ENCODE results near the gene PPIP5K2. TPM values are rescaled to one million over a fixed set of nuclear protein-coding genes. Genes with fewer than 3 reads are reported as not detected.

PPIP5K2 gene
- total RNA-seq, 1 donor from 2014 or later: 67.7 TPM

DNA sequence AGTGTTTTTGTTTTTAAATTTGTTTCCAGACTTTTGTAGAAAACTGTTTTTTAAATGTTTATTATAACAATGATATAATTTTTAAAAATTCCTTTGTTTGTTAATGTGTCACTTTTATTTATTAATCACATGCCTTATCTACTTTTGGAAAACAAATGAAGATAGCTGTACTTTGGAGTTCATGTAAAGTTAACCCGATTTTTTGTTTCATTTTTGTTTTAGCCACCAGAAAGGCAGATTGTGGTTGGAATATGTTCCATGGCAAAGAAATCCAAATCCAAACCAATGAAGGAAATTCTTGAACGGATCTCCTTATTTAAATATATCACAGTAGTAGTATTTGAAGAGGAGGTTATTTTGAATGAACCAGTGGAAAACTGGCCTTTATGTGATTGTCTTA is 13.1 kb downstream of the PPIP5K2 start:
- no peak for FAIRE-seq
- no peak for DNase-seq (ENCODE audit: low read depth)
- Histone ChIP-seq H3K27me3 (ENCODE audit: insufficient read depth, low read length) (no peaks in the 10 kb centered on the region), H4K20me1 (ENCODE audit: insufficient read depth, low read length) (peaks cover 4% of the 10 kb centered on the region), H3K9ac (ENCODE audit: low read length) (no peak overlapping the region), H3K27ac (ENCODE audit: low read depth, low read length) (no peak overlapping the region), H3K4me2 (ENCODE audit: low read length) (no peak overlapping the region), H3K36me3 (ENCODE audit: insufficient read depth, low read length) (peaks cover 5% of the 10 kb centered on the region), H2AFZ (ENCODE audit: low read depth, low read length) (no peak overlapping the region), H3K4me1 (ENCODE audit: insufficient read depth, low read length) (no peaks in the 10 kb centered on the region), H3K9me3 (ENCODE audit: insufficient read depth, low read depth, low read length) (no peaks in the 10 kb centered on the region), H3K4me3 (ENCODE audit: insufficient read depth, low read depth, low read length) (no peak overlapping the region), H3K79me2 (ENCODE audit: insufficient read depth, low read length) (peaks cover 15% of the 10 kb centered on the region)
- no peak overlapping the region for H3K27ac Mint-ChIP-seq (ENCODE audit: unreplicated experiment)
- no peaks in the 10 kb centered on the region for H3K27me3 Mint-ChIP-seq (ENCODE audit: low read depth, unreplicated experiment)
- no peaks in the 10 kb centered on the region for H3K4me1 Mint-ChIP-seq (ENCODE audit: low read depth, unreplicated experiment)
- peaks cover 2% of the 10 kb centered on the region for H3K36me3 Mint-ChIP-seq (ENCODE audit: low read depth, unreplicated experiment)
- no peaks in the 10 kb centered on the region for H3K9me3 Mint-ChIP-seq (ENCODE audit: unreplicated experiment)
- TF ChIP-seq, protein P1, sequence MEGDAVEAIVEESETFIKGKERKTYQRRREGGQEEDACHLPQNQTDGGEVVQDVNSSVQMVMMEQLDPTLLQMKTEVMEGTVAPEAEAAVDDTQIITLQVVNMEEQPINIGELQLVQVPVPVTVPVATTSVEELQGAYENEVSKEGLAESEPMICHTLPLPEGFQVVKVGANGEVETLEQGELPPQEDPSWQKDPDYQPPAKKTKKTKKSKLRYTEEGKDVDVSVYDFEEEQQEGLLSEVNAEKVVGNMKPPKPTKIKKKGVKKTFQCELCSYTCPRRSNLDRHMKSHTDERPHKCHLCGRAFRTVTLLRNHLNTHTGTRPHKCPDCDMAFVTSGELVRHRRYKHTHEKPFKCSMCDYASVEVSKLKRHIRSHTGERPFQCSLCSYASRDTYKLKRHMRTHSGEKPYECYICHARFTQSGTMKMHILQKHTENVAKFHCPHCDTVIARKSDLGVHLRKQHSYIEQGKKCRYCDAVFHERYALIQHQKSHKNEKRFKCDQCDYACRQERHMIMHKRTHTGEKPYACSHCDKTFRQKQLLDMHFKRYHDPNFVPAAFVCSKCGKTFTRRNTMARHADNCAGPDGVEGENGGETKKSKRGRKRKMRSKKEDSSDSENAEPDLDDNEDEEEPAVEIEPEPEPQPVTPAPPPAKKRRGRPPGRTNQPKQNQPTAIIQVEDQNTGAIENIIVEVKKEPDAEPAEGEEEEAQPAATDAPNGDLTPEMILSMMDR (IDR thresholded peaks at IDR 0.05; ENCODE audit: insufficient read depth, low read depth, low read length): no peak
- no peak for TF ChIP-seq EZH2 (IDR thresholded peaks at IDR 0.05; ENCODE audit: insufficient read depth, low read length)
- H3K4me3 Mint-ChIP-seq (ENCODE audit: unreplicated experiment): no peak overlapping the region

DNA sequence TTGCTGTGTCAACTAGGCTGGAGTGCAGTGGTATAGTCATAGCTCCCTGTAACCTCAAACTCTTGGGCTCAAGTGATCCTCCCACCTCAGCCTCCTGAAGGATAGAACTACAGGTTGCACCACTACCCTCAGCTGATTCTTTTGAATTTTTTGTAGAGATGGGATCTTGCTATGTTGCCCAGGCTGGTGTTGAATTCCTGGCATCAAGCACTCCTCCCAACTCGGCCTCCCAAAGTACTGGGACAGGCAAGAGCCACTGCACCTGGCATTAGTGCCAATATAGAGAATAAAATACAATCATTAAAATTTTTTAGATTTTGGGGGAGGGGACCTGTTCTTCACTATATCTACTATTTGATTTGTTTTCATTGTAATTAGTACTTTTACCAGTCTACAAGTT is 15.4 kb downstream of the PPIP5K2 start:
- no peak overlapping the region for H3K27ac Mint-ChIP-seq (ENCODE audit: unreplicated experiment)
- Histone ChIP-seq H3K4me2 (ENCODE audit: low read length) (no peak overlapping the region), H3K9ac (ENCODE audit: low read length) (no peak overlapping the region), H3K4me1 (ENCODE audit: insufficient read depth, low read length) (no peaks in the 10 kb centered on the region), H2AFZ (ENCODE audit: low read depth, low read length) (no peak overlapping the region), H3K9me3 (ENCODE audit: insufficient read depth, low read depth, low read length) (no peaks in the 10 kb centered on the region), H3K27ac (ENCODE audit: low read depth, low read length) (no peak overlapping the region), H3K27me3 (ENCODE audit: insufficient read depth, low read length) (no peaks in the 10 kb centered on the region), H3K79me2 (ENCODE audit: insufficient read depth, low read length) (no peaks in the 10 kb centered on the region), H3K4me3 (ENCODE audit: insufficient read depth, low read depth, low read length) (no peak overlapping the region), H3K36me3 (ENCODE audit: insufficient read depth, low read length) (peaks cover 5% of the 10 kb centered on the region), H4K20me1 (ENCODE audit: insufficient read depth, low read length) (no peaks in the 10 kb centered on the region)
- FAIRE-seq (no peak), DNase-seq (ENCODE audit: low read depth) (no peak)
- H3K4me3 Mint-ChIP-seq (ENCODE audit: unreplicated experiment): no peak overlapping the region
- peaks cover 7% of the 10 kb centered on the region for H3K36me3 Mint-ChIP-seq (ENCODE audit: low read depth, unreplicated experiment)
- no peaks in the 10 kb centered on the region for H3K4me1 Mint-ChIP-seq (ENCODE audit: low read depth, unreplicated experiment)
- H3K9me3 Mint-ChIP-seq (ENCODE audit: unreplicated experiment): no peaks in the 10 kb centered on the region
- TF ChIP-seq, protein P1 (IDR thresholded peaks at IDR 0.05; ENCODE audit: insufficient read depth, low read depth, low read length): no peak
- no peak for TF ChIP-seq EZH2 (IDR thresholded peaks at IDR 0.05; ENCODE audit: insufficient read depth, low read length)
- H3K27me3 Mint-ChIP-seq (ENCODE audit: low read depth, unreplicated experiment): no peaks in the 10 kb centered on the region

DNA sequence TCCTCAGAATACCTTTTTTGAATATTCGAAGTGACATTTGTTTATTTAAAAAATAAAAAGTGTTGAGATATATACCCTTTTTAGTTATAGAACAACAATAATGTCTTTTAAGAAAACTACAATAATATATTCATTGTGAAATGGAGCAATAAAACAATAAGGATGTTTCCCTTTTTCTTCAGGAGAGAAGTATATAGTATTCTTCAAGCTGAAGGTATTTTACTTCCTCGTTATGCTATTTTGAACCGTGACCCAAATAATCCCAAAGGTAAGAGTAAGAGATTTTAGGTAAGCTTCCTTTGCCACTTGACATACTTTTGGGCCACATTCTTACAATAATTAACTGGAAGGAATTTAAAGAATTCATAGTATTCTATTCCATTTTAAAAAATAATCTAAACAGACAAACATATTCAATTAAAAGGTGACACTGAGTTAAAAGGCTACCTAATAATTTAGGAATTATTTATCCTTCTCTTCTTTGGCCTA is 18.1 kb downstream of the PPIP5K2 start:
- FAIRE-seq: no peak
- Histone ChIP-seq H3K27me3 (ENCODE audit: insufficient read depth, low read length) (no peaks in the 10 kb centered on the region), H3K9me3 (ENCODE audit: insufficient read depth, low read depth, low read length) (no peaks in the 10 kb centered on the region), H4K20me1 (ENCODE audit: insufficient read depth, low read length) (no peaks in the 10 kb centered on the region), H2AFZ (ENCODE audit: low read depth, low read length) (no peak overlapping the region), H3K27ac (ENCODE audit: low read depth, low read length) (no peak overlapping the region), H3K36me3 (ENCODE audit: insufficient read depth, low read length) (peaks cover 7% of the 10 kb centered on the region), H3K79me2 (ENCODE audit: insufficient read depth, low read length) (no peaks in the 10 kb centered on the region), H3K9ac (ENCODE audit: low read length) (no peak overlapping the region), H3K4me1 (ENCODE audit: insufficient read depth, low read length) (no peaks in the 10 kb centered on the region), H3K4me3 (ENCODE audit: insufficient read depth, low read depth, low read length) (no peak overlapping the region), H3K4me2 (ENCODE audit: low read length) (no peak overlapping the region)
- Mint-ChIP-seq H3K27me3 (ENCODE audit: low read depth, unreplicated experiment) (no peaks in the 10 kb centered on the region), H3K27ac (ENCODE audit: unreplicated experiment) (no peak overlapping the region), H3K9me3 (ENCODE audit: unreplicated experiment) (no peaks in the 10 kb centered on the region), H3K36me3 (ENCODE audit: low read depth, unreplicated experiment) (peaks cover 13% of the 10 kb centered on the region), H3K4me3 (ENCODE audit: unreplicated experiment) (no peak overlapping the region), H3K4me1 (ENCODE audit: low read depth, unreplicated experiment) (no peaks in the 10 kb centered on the region)
- DNase-seq (ENCODE audit: low read depth): no peak
- TF ChIP-seq, protein P1 (IDR thresholded peaks at IDR 0.05; ENCODE audit: insufficient read depth, low read depth, low read length): no peak
- TF ChIP-seq EZH2 (IDR thresholded peaks at IDR 0.05; ENCODE audit: insufficient read depth, low read length): no peak

Measured in astrocyte (in vitro differentiated cells and primary cell).